Osteoblast (primary cell): ENCODE measurements around the gene CNTNAP5. TPM values are rescaled to one million over a fixed set of nuclear protein-coding genes. Genes with fewer than 3 reads are reported as not detected.

Source experiments
- DNase-seq: peaks from one replicate; pipeline ENCODE4 v3.0.0; 2011; ENCODE audit warnings: low spot score, mixed read lengths; ENCODE audit not compliant: insufficient read length; ENCODE audit errors: missing footprints
- H2AFZ ChIP-seq: 2 replicates; pipeline ENCODE4 v1.6.0; 2011; ENCODE audit warnings: mild to moderate bottlenecking, low read length
- H3K27ac ChIP-seq: 2 replicates; pipeline ENCODE4 v1.5.1; 2011; ENCODE audit warnings: mild to moderate bottlenecking, low read depth, low read length, moderate library complexity
- H3K27me3 ChIP-seq: 2 replicates; pipeline ENCODE4 v1.6.0; 2012; ENCODE audit warnings: mild to moderate bottlenecking, control low read depth, inconsistent platforms, low read length, moderate library complexity; ENCODE audit not compliant: insufficient read depth
- H3K36me3 ChIP-seq: 2 replicates; pipeline ENCODE4 v1.5.1; 2011; ENCODE audit warnings: mild to moderate bottlenecking, low read length, control low read depth, moderate library complexity; ENCODE audit not compliant: insufficient read depth
- H3K4me1 ChIP-seq: 2 replicates; pipeline ENCODE4 v1.5.1; 2011; ENCODE audit warnings: mild to moderate bottlenecking, low read length, control low read depth, moderate library complexity; ENCODE audit not compliant: insufficient read depth
- H3K4me2 ChIP-seq: 2 replicates; pipeline ENCODE4 v1.6.0; 2011; ENCODE audit warnings: mild to moderate bottlenecking, low read length; ENCODE audit not compliant: insufficient read depth
- H3K4me3 ChIP-seq: fragments of 200-600 bp; sonication (generic); 3 replicates; pipeline ENCODE4 v1.5.1; 2012; ENCODE audit warnings: mild to moderate bottlenecking, low read length, inconsistent platforms; ENCODE audit not compliant: insufficient read depth
- H3K79me2 ChIP-seq: 2 replicates; pipeline ENCODE4 v1.6.0; 2012; ENCODE audit warnings: mild to moderate bottlenecking, low read length, control low read depth, inconsistent platforms; ENCODE audit not compliant: insufficient read depth
- H3K9me3 ChIP-seq: 2 replicates; pipeline ENCODE4 v1.5.1; 2011; ENCODE audit warnings: low read depth, low read length, control low read depth
- H4K20me1 ChIP-seq: 2 replicates; pipeline ENCODE4 v1.6.0; 2012; ENCODE audit warnings: mild to moderate bottlenecking, low read length, control low read depth; ENCODE audit not compliant: insufficient read depth
- total RNA-seq: library from RNA; depleted of rRNA; stranded (reverse); fragments of >200 nt; gene quantifications from 2 replicates; pipeline ENCODE4 v1.2.3, GENCODE V29; 2012
- TF ChIP-seq, protein P1 (sequence below): IDR thresholded peaks from 2 replicates; pipeline ENCODE4 v1.5.1; 2011; ENCODE audit warnings: mild to moderate bottlenecking, low read depth, low read length, moderate library complexity; ENCODE audit errors: extremely low read depth

The CNTNAP5 gene
- total RNA-seq, 1 donor = not detected

GRCh38 chr2:124104914-124105313 is 79.8 kb downstream of the CNTNAP5 start:
- DNase-seq = no peak
- no peak overlapping the region for H3K4me2 ChIP-seq
- no peak overlapping the region for H2AFZ ChIP-seq
- H3K4me3 ChIP-seq = no peak overlapping the region
- no peaks in the 10 kb centered on the region for H3K27me3 ChIP-seq
- no peaks in the 10 kb centered on the region for H3K9me3 ChIP-seq
- no peaks in the 10 kb centered on the region for H3K4me1 ChIP-seq
- H3K79me2 ChIP-seq = no peaks in the 10 kb centered on the region
- no peak overlapping the region for H3K27ac ChIP-seq
- TF ChIP-seq, protein P1, sequence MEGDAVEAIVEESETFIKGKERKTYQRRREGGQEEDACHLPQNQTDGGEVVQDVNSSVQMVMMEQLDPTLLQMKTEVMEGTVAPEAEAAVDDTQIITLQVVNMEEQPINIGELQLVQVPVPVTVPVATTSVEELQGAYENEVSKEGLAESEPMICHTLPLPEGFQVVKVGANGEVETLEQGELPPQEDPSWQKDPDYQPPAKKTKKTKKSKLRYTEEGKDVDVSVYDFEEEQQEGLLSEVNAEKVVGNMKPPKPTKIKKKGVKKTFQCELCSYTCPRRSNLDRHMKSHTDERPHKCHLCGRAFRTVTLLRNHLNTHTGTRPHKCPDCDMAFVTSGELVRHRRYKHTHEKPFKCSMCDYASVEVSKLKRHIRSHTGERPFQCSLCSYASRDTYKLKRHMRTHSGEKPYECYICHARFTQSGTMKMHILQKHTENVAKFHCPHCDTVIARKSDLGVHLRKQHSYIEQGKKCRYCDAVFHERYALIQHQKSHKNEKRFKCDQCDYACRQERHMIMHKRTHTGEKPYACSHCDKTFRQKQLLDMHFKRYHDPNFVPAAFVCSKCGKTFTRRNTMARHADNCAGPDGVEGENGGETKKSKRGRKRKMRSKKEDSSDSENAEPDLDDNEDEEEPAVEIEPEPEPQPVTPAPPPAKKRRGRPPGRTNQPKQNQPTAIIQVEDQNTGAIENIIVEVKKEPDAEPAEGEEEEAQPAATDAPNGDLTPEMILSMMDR = no peak
- no peaks in the 10 kb centered on the region for H3K36me3 ChIP-seq
- H4K20me1 ChIP-seq = no peaks in the 10 kb centered on the region

DNA sequence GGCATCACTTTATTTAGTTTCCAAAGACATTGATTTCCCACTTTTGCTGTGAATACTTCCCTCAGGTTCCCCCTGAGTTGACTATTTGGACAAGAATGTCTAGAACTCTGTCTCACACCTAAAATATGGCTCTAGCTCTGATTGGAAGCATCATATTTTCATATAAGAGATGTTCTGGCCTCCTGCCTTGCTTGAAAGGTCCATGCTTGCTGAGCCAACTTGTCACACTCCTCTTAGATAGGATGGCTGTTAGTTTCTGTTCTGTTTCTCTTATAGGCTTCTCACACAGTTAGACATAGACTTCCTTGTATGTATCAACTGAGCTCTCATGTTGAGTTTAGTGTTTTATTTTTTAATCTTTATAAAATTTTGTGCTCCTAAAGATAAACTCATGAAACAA is 87.1 kb downstream of the CNTNAP5 start:
- H4K20me1 ChIP-seq = no peaks in the 10 kb centered on the region
- H3K79me2 ChIP-seq = no peaks in the 10 kb centered on the region
- no peak overlapping the region for H3K4me2 ChIP-seq
- H3K4me3 ChIP-seq = no peak overlapping the region
- TF ChIP-seq, protein P1 = no peak
- DNase-seq = no peak
- H3K27me3 ChIP-seq = no peaks in the 10 kb centered on the region
- no peaks in the 10 kb centered on the region for H3K4me1 ChIP-seq
- no peak overlapping the region for H3K27ac ChIP-seq
- no peaks in the 10 kb centered on the region for H3K36me3 ChIP-seq
- no peak overlapping the region for H2AFZ ChIP-seq
- H3K9me3 ChIP-seq = no peaks in the 10 kb centered on the region

DNA sequence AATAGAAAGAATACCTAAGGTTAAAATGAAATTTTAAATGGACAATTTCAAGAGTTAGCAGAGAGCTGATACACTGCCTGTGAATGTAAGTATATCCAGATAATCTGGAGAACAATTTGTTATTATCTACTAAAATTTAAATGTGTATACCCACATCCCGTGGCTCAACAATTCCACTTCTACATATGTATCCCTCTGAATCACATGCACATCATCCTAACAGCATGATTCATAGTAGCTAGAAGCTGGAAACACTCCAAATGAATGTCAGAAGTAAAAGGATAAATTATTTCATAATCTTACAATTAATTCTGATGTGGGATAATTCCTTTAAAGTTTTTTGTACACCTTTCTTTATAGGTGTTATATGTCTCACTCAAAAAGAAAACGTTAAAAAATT is 87.9 kb downstream of the CNTNAP5 start:
- no peaks in the 10 kb centered on the region for H3K27me3 ChIP-seq
- TF ChIP-seq, protein P1 = no peak
- H3K9me3 ChIP-seq = no peaks in the 10 kb centered on the region
- no peaks in the 10 kb centered on the region for H4K20me1 ChIP-seq
- H3K79me2 ChIP-seq = no peaks in the 10 kb centered on the region
- H3K4me3 ChIP-seq = no peak overlapping the region
- no peaks in the 10 kb centered on the region for H3K4me1 ChIP-seq
- H3K27ac ChIP-seq = no peak overlapping the region
- no peak for DNase-seq
- H3K36me3 ChIP-seq = no peaks in the 10 kb centered on the region
- H3K4me2 ChIP-seq = no peak overlapping the region
- H2AFZ ChIP-seq = no peak overlapping the region

- no peak for DNase-seq
- Histone ChIP-seq H3K27ac (no peak overlapping the region), H3K4me2 (no peak overlapping the region), H4K20me1 (no peaks in the 10 kb centered on the region), H3K36me3 (no peaks in the 10 kb centered on the region), H3K9me3 (no peaks in the 10 kb centered on the region), H3K27me3 (no peaks in the 10 kb centered on the region), H3K79me2 (no peaks in the 10 kb centered on the region), H3K4me3 (no peak overlapping the region), H3K4me1 (no peaks in the 10 kb centered on the region), H2AFZ (no peak overlapping the region)
- TF ChIP-seq, protein P1 = no peak
Observed at GRCh38 chr2:124120246-124120645, 95.2 kb downstream of the CNTNAP5 start.
